GM21576 (cell line): ENCODE results near the gene HTR2B.
"Not testable (repeated sequence)": the region's sequence is repeated elsewhere in the genome, so short reads cannot be mapped to it uniquely, and the experiment has no call there.

ENCODE experiments used
- ATAC-seq: cut with Tn5 transposase; IDR thresholded peaks from one replicate; pipeline ENCODE4 v1.9.1; 2021; ENCODE audit warnings: mild to moderate bottlenecking, moderate library complexity; ENCODE audit not compliant: unreplicated experiment

The HTR2B gene

DNA sequence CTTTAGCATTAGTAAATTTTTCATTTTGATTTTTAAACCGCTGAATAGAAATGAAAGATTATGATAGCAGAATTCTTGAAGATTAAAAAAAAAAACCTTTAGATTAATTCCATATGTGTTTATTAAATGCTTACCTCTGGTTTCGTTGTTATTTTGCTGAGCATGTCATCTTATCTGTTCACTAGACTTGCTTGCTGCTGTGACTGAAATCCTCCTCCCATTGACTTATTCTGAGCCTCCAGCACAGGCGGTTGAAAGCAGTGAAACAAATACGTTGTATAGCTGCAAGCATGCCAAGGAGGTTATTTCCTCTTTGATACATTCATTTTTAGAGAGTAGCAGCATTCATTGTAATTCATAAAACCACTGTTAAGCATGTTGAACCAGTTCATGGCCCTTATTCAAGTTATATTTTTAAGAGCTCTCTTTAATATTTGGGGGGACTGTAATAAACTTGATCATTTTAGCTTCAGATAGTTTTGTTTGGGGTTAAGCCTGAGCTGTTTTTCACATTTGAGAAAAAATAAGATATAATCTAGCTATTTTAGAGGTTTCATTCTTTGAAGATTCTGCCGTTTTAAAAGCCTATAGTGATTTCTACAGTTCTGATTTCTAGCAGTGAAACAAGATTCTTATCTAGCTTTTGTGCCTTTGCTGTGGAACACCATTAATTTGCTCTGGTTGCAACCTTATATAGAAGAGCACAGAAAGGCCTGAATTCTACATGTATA is at the start of gene HTR2B:
HTR2B (minus strand) TSS at position 205 of the 731 bp plus-strand sequence. CDS start 1,278 bp downstream, outside the sequence.
- ATAC-seq = no peak

DNA sequence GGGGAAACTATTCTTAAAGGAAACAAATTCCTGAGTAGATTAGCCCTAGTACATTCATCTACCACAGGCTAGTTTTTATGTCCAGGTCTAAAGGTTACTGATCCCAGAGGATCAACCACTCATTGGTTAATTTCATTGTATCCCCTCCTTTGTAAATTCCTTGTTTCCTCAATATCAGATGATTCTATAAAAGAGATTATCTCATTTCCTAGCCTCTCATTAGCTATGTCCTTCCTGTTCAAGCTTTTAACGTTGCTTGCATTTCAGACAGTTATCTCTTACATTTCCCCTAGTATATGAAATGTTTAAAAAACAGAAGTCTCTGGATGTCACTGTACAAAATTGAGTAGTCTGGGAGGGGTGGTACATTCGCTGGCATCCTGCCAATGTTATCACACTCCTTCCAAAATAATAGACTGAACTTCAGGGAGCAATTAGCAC is 49.4 kb upstream of the HTR2B start:
- ATAC-seq = no peak

DNA sequence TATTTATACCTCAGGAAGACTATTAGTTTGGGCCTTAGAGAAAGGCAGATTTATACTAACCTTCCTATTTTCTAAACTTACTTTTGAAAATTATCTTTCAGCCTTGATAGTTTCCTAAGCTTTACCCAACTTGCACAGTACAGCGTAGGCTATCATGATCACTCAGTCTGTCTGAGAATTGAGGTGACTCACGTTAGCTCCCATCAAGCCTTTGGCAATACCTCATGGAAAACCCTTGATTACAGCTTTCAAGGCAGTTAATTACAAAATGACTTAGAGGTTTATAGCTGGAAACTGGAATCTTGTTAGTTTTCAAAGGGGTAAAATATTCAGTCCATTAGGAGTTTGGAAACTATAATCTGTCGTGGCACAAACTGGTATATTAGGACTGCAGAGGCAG is 47.2 kb upstream of the HTR2B start:
- no peak for ATAC-seq

DNA sequence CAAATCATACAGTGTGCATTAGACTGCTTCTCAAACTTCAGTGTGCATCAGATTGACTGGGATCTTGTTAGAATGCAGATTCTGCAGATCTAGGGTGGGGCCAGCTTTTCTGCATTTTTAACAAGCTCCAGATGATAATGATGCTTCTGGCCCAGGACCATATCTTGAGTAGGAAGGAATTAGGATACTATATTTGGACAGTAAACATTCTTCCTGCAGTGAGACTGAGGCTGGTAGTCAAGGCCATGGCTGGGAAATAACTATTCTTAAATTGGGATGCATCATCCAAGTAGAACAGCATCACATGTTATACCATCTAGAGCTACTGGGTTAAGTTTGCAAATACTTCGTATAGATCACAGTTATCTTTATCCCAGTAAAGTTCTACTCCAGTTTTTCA is 45.2 kb upstream of the HTR2B start:
- no peak for ATAC-seq

DNA sequence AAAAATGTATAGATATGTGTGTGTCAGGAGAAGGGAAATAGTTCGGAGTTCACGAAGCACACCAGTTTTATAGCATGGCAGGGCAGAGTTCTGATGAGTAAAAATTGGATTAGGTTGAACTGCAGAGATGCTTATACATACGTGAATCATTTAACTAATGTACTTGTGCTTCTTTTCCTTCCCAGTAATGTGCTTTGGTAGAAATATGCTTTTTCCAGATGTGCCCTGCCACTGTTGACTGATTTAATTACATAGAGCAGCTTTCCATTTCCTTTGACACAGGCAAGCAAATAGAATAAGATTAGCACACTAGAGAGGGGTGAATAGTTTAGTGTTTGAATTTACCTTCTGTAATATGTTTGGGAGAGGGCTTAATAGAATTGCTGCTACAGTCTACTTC is 44.6 kb upstream of the HTR2B start:
- ATAC-seq = no peak

DNA sequence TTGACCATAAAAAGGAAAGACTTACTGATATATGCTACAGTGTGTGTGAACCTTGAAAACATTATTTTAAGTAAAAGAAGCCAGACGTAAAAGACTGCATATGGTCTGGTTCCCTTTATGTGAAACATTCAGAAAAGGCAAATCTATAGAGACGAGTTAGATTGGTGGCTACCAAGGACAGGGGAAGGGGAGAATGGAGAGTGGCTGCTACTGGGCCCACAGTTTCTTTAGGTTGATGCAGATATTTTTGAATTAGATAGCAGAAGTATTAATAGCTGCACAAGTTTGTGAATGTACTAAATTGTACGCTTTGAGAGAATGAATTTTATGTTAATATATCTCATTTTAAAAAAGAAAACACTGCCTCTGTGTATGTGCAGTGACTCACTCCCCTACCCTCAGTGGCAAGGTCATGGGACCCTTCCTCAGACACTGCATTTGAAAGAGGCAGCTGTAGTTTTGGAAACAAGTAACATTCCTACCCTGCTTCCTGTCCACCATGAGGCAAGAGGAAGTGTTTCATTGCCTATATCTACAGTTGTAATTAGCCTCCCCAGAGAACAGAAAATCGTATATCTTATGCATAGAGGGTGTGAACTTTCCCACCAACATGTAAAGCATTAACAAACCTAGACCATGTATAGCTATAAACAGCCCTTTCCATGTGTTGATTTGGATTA is 43.8 kb upstream of the HTR2B start:
- ATAC-seq = no peak

DNA sequence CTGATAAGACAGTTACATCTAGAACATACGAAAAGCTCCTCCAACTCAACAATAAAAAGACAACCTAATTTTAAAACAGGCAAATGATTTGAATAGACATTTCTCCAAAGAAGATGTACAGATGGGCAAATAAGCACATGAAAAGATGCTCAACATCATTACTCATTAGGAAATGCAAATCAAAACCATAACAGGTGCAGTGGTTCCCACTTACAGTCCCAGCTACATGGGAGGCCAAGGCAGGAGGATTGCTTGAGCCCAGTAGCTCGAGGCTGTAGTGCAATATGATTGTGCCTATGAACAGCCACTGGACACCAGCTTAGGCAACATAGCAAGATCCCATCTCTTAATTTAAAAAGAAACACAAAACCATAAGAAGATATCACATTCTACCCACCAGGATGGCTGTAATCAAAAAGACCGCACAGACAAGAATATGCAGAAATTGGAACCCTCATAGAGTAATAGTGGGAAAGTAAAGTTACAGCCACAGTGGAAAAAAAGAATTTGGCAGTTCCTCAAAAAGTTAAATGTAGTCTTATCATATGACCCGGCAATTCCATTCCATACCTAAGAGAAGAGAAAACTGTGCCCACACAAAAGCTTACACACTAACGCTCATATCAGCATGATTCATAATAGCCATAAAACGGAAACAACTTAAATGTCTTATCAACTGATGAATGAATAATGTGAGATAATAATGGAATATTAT is 43.1 kb upstream of the HTR2B start:
- no peak for ATAC-seq

DNA sequence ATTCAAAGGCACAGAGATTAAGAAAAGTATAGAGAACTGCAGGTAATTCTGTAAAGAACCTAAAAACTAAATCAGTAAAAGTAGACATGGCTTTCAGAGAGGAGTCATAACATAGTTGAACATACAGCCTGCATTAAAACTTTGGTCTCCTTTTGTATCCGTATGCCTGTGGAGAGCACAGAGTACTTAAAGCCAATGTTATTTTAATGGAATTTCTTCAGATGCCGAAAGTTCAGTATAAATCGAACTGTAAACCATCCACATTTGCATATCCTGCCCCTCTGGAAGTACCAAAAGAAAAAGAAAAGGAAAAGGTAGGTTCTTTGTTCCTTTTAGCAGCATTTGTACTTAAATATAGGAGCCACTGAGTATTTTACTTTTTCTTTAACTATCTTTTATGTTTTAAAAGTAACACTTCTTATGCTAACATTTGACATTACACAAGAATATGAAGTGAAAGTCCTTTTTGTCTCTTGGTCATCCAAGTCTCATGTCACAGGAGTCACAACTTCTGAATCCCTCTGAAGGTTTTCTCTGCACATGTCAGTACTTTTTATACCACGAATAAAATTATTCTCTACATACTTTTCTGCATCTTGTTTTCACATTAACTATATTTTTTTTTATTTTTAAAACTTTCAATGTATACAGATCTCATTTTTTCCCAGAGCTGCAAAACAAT is 38.7 kb upstream of the HTR2B start:
- no peak for ATAC-seq

DNA sequence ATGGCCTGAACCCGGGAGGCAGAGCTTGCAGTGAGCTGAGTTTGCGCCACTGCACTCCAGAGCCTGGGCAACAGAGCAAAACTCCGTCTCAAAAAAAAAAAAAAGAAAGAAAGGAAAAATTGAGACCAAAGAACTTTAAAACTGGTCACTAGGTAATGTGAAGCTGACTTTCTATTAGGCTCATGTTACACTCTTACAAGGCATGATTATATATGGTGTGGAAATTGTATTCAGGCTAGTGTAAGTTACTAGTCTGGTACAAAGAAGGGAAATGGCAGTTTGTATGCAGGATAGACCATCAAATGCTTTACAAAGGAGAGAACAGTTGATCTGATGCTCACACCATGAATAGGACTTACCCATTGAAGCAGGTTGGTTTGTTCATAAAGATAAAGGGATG is 38.2 kb upstream of the HTR2B start:
- no peak for ATAC-seq

DNA sequence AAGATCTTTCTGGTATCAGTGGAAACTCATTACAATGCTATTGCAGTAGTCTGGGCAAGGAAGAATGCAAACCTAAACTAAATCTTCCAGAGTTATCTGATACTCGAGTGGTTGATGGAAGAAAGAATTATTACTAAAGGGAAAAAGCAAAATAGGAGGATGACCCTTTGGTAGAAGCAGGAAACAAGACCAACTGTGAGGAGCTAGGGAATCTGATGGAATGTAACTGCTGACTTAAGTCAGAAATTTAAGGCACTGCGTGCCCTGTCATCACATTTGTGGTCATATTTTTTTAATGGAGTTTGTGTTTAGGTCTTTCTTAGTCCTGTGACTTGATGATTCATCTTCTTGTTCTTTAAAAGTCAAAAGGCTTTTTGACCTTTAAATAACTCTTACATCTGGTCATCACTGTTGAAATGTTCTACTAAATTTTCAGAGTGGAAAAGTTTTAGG is 37.1 kb upstream of the HTR2B start:
- no peak for ATAC-seq

DNA sequence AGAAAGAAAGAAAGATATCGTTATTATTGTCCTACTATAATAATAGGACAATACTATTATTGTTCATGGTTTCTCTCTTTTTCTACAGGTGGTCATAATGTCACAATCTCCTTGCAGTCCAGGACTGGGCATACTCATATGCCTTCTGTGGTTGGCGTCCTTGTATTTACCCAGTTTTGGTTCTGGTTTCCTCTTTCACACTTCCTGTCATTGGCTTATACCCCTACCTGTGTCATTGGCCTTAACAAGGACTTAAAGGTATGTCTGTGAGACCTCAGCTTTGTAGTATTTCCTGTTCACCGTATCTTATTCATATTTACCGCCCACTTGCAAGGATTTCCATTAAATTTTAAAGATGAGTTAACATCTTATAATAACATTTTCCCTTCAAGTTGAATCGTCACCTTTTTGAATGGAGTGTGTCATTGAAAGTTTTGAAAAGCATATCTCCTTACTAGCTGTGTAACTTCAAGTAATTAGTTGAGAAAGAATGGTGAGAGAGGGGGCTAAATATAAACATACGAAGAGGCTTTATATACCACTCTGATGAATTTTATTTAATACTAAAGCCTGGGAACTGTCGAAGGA is 36.5 kb upstream of the HTR2B start:
- no peak for ATAC-seq

DNA sequence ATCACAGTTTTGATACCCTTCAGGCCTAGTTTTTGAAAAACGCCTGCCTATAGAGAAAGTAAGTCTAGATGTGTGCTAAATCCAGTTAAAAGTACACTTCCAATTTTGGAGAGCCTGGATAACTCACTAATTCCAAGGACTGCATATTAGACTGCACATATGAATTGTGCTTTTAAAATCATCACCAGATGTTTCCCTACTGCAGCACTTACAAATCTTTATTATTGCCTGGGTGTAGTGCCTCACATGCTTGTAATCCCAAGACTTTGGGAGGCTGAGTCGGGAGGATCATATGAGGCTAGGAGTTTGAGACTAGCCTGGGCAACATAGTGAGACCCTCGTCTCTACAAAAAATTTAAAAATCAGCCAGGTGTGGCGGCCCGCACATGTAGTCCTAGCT is 35.9 kb upstream of the HTR2B start:
- ATAC-seq = no peak

DNA sequence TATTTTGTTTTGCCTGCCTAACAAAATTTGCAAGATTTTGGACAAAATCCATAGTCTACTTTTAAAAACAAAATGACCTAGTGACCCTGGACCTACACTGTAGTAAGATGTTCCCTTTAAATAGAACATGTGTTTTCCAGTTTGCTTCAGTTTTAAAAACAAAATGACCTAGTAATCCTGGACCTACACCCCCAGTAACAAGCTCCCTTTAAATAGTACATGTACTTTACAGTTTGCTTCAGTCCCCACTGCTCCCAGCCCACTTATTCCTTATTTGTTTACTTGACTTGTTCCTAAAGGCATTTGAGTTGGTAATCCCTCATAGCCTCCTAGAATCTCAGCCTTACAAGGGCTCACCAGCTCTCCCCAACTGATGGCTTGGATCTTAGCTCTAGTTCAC is 34.5 kb upstream of the HTR2B start:
- no peak for ATAC-seq

DNA sequence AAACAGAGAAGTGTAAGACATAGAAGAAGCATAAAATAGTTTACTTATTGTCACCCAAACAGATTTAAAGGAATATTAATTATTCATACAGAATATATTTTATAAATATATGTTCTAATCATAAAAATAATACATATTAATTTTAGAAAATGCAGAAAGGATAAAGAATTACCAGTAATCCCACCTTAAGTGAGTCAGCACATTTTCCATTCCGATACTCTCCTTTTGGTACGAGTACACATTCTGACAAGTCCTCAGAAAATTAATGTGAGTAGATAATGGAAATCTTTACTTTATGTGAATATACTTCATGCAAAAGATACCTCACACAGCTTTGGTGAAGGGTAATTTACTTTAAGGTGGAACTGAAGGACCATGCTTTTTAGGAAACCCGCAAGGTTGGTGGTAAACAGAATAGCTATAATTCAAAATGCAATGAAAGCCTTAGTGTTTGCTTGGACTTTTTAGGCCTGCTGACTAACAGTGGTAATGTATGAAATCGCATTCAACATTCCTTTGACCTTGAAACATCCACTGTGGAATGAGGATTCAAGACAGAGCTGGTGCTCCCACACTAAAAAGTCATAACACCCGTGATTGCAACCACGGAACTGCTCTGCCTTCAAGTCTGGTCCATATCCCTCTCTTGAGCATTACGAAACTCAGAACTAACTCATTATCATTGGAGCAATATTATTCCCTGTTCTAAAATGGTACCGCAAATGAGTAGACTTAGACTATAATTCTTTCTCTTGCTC is 28.1 kb upstream of the HTR2B start:
- no peak for ATAC-seq

DNA sequence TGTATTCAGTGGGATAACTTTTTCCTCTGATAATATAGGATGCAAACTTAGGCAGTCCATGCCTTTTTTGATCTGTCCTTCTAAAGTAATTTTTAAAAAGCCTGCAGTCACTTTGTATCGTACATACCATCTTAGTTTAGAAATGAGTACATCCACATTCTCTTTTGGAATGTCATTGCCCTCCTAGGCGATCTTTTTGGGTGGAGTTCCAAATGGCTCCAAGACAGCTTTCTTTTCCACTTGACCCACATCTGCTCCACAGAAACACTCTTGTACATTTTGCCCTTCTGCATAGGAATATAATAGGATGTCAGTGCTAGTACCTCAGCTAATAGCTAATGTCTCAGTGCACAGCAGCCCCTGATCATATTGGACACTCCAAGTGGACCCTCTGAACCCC is 21.8 kb upstream of the HTR2B start:
- ATAC-seq = no peak

DNA sequence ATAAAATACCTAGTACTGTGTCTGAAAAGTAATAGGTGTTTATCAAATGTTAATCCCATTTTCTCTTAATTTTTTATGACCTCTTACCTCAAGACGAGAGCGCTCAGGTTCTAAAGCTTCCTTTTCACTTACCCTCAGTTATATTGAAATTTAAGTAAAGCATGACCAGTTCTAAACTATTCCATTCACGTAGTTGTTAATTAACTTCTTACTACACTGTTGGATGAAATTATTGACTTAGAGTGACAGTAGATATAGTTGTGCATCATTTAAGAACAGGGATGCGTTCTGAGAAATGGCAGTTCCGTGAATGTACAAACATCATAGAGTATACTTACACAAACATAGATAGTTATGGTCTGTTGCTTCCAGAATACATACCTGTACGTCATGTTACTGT is 20.1 kb upstream of the HTR2B start:
- ATAC-seq = no peak

DNA sequence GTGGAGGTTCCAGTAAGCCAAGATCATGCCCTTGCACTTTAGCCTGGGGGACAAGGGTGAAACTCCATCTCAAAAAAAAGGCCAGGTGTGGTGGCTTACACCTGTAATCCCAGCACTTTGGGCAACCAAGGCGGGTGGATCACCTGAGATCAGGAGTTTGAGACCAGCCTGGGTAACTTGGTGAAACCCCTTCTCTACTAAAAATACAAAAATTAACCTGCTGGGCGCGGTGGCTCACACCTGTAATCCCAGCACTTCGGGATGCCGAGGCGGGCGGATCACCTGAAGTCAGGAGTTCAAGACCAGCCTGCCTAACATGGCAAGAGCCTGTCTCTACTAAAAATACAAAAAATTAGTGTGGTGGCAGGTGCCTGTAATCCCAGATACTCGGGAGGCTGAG is 16.0 kb upstream of the HTR2B start:
- not testable (repeated sequence) for ATAC-seq

DNA sequence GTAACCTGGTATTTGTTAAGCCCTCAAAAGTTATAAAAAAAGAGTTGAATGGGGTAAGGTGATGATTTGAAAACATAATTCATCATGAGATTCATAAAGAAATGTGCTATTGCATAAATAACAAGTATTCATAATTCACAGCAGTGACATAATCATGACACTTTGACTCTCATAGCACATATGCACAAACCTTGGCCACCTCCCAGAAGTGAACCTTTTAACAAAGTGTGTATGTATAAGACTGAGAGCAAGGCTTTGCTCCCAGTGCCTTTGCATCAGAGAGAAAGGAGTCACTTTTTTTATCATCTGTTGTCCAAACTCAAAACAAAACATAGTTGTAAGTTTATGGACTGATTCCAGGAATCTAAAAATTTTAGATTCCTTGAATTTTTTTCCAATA is 15.0 kb upstream of the HTR2B start:
- no peak for ATAC-seq

DNA sequence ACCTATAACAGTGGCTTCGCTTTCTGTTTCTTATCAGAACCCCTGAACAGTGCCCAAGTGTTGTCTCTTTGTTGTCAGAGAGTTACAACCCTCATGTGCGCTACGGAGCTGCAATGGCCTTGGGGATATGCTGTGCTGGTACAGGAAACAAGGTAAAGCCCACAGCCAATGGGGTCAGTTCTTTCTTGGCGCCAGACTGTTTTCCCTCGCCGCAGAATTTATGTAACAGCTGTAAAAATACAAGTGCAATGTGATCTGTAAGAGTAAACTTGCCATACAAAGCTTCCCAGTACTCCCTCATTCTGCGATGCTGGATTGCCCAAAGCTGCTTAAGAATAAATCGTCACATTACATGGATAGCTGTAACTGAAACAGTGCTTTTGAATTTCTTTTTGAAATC is 13.9 kb upstream of the HTR2B start:
- ATAC-seq = no peak
